Fibroblast of skin of left biceps (primary cell): ENCODE data around the gene DIMT1.

Experiments used
- DNase-seq, 2 experiments: peaks; one replicate each; pipeline ENCODE4 v3.0.0-alpha.2; 2013; ENCODE audit warnings: low read depth in 2 of 2

Gene DIMT1

GRCh38 chr5:62403411-62404250 is at the start of gene DIMT1:
Gene DIMT1, minus strand, starts transcription at chr5:62403905. Its CDS starts 133 bp downstream, at chr5:62403772.
- DNase-seq: peak; percentile 92

GRCh38 chr5:62450259-62450658 is 46.6 kb upstream of the DIMT1 start:
- no peak for DNase-seq

- no peak for DNase-seq
These were observed 44.8 kb upstream of the DIMT1 start for GRCh38 chr5:62448528-62448927.

- no peak for DNase-seq
These were observed 28.9 kb upstream of the DIMT1 start for GRCh38 chr5:62432621-62433064.

- DNase-seq: no peak
These were observed 28.3 kb upstream of the DIMT1 start for GRCh38 chr5:62431735-62432620.

GRCh38 chr5:62424763-62425162 is 21.1 kb upstream of the DIMT1 start:
- DNase-seq: no peak

- DNase-seq: no peak
These were observed 17.7 kb upstream of the DIMT1 start for GRCh38 chr5:62421414-62421813.

- DNase-seq: no peak
These were observed 15.9 kb upstream of the DIMT1 start for GRCh38 chr5:62419609-62420008.

GRCh38 chr5:62418462-62419076 is 14.9 kb upstream of the DIMT1 start:
- no peak for DNase-seq

GRCh38 chr5:62413711-62414110 is 10.0 kb upstream of the DIMT1 start:
- no peak for DNase-seq

- peak; percentile 98 for DNase-seq
These were observed 9.0 kb upstream of the DIMT1 start, which contains the start of gene IPO11 for GRCh38 chr5:62412549-62413329. Gene IPO11, plus strand, starts transcription at chr5:62412763. Its CDS starts 24,517 bp downstream, at chr5:62437280.

- no peak for DNase-seq
These were observed 8.3 kb downstream of the DIMT1 start for GRCh38 chr5:62395210-62395950.

- no peak for DNase-seq
These were observed 16.9 kb downstream of the DIMT1 start for GRCh38 chr5:62386824-62387223.

- DNase-seq: no peak
These were observed 17.8 kb downstream of the DIMT1 start for GRCh38 chr5:62385816-62386400.

- DNase-seq: no peak
These were observed 18.6 kb downstream of the DIMT1 start for GRCh38 chr5:62385131-62385530.

- no peak for DNase-seq
These were observed 27.6 kb downstream of the DIMT1 start for GRCh38 chr5:62376064-62376463.

GRCh38 chr5:62375627-62376026 is 28.1 kb downstream of the DIMT1 start:
- DNase-seq: no peak

- DNase-seq: no peak
These were observed 29.6 kb downstream of the DIMT1 start for GRCh38 chr5:62374090-62374489.

GRCh38 chr5:62373382-62373781 is 30.3 kb downstream of the DIMT1 start:
- DNase-seq: no peak

GRCh38 chr5:62372600-62372999 is 31.1 kb downstream of the DIMT1 start:
- DNase-seq: no peak
